HG03025 (cell line): ENCODE measurements around the gene GPATCH2L.

ENCODE experiments used
- ATAC-seq: cut with Tn5 transposase; IDR thresholded peaks from one replicate; pipeline ENCODE4 v1.9.1; 2021; ENCODE audit warnings: mild to moderate bottlenecking, moderate library complexity; ENCODE audit not compliant: unreplicated experiment, low FRiP score

GPATCH2L gene

GRCh38 chr14:76195003-76195402 is 43.3 kb downstream of the GPATCH2L start:
- ATAC-seq: no peak

DNA sequence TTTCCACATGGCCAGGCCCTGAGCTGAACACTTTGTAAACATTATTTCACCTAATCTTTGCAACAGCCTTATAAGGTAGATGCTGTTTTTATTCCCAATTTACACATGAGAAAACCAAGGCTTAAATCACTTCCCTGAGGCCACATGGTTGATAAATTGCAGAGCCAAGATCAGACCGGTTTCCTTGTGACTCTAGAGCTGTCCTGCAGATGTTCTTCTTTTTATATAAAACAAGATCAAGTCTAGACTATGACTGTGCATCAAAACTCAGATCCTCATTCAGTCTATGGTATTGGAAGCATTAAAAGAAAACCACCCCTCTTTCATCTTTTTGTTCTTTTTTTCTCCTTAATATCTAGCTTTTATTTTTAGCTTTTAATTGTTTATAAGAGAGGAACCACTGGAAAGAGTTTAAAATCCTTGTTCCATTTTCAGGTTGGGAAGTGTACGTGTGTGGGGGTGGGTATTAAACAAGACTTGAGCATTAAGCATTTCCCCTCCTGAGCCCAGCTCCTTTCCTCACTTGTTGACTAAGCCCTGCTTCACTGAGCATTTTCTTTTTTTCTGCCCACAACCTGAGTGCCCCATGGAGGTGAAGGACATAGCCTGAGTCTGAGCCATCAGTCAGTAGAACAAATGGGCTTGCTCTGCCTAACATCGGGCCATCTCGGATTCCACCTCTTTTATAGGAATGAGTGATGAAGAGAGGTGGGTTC is 45.4 kb downstream of the GPATCH2L start:
- no peak for ATAC-seq

DNA sequence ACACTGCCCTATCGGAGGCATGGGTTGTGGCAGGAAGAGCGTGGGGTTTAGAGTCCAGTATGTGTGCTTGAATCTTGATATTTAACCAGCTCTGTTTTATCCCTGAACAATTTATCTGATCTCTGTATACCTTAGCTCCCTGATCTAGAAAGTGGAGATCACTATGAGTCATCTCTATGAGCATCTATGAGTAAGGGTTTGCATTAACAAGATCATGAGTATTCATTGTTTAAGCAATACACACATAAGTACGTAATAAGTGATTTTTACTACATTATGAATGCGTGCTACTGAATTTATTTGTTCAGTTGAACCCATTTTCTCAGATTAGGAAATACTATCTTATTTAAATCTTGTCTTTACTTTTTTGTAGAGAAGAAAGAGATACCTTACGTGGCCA is 49.4 kb downstream of the GPATCH2L start:
- no peak for ATAC-seq

DNA sequence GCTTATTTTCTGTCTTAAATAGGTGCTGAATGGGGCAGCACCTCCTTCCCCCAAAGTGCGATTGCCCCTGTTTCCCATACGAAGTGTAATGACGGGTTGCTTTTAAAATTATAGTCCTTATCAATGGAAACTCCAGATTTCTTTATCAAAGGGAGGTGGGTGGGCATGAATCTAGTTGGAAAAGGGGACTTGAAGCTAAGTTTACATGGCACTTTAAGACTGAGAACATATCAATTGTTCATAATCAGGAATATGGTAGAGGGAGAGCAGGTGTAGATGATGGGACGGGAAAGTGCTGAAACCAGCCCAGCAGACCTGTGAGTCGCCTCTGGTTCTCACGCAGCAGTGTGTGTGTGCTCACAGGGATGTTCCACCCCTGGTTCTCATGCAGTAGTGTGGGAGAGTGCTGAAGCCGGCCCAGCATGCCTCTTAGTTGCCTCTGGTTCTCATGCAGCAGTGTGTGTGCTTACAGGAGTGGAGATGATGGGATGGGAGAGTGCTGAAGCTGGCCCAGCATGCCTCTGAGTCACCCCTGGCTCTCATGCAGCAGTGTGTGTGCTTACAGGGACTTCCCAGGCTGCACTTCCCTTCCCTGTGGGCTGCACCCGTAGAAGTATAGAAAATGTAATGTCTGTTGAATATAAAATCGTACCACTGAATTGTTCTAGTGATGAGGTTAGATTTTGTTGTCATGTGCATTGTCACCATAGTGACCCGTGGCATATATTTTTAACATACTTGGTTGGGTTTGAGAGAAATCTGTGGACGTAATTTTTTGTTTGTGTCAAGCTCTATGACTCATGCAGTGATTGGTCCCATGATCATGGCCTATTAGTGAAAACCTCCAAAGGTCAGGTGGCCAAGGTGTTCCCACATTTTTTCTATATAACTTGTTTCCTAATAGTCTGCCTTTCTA is 51.6 kb downstream of the GPATCH2L start:
- ATAC-seq: no peak

DNA sequence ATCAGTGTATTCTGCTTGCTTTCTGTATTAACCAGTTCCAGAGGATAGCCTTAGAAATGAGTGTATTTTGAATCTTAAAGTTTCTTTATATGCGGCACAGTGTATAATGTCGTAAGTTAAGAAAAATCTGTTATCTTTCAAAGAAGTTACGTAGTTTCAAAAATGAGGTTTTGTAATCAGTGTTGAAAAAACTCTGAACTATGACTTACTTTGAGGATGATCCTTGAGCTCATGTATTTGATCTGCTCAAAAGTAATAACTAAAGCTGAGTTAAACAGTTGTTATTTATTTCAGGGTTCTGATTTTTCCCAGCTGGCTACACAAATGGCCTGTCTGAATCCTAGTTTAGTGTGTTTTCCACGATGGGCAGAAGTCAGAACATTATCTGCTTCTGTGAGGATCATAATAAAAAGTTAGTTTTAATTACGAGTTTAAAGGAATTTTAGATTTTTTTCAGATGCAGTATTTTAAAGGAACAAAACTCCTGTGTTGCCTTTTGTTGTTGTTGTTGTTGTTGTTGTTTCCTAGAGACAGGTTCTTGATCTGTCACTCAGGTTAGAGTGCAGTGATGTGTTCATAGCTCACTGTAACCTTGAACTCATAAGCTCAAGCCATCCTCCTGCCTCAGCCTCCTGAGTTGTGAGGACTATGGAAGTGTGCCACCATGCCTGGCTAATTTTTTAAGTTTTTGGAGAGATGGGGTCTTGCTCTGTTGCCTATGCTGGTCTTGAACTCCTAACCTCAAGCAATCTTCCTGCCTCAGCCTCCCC is 52.9 kb downstream of the GPATCH2L start:
- no peak for ATAC-seq

GRCh38 chr14:76205708-76206107 is 54.0 kb downstream of the GPATCH2L start:
- no peak for ATAC-seq

GRCh38 chr14:76208340-76208739 is 56.6 kb downstream of the GPATCH2L start:
- no peak for ATAC-seq

DNA sequence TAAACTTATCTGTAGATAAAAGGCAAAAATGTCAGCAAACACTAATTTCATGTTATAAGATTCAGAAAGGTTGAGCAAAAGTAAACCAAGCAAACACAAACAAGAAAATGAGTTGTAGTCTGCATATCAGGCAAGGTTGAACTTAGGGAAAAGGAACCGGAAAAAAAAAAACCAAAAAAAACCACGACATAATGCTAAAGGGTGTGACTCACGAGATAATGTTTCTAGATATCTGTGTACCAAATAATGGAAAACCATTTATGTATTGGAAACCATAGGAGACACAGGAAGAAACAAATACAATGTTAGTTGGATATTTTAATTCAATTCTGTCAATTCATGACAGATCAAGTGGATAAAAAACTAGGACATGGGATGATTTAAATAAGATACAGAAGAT is 60.5 kb downstream of the GPATCH2L start:
- no peak for ATAC-seq

- ATAC-seq: no peak
Measured at GRCh38 chr14:76217179-76217578, 65.5 kb downstream of the GPATCH2L start.

DNA sequence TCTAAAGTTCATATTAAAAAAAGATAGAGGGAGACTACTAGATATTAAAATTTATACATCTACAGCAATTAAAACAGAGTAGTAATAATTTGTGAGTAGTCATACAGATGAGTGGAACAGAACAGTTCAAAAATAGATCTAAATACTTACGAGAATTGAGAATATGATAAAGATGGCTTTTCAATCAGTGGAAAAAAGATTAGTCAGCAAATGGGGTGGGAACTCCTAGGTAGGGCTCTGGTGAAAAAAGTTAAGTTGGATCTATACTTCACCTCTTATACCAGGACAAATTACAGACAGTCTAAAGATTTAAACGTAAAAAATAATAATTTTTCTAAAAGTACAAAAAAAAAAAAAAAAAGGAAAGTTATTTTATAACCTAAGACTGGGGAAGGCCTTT is 66.9 kb downstream of the GPATCH2L start:
- no peak for ATAC-seq

DNA sequence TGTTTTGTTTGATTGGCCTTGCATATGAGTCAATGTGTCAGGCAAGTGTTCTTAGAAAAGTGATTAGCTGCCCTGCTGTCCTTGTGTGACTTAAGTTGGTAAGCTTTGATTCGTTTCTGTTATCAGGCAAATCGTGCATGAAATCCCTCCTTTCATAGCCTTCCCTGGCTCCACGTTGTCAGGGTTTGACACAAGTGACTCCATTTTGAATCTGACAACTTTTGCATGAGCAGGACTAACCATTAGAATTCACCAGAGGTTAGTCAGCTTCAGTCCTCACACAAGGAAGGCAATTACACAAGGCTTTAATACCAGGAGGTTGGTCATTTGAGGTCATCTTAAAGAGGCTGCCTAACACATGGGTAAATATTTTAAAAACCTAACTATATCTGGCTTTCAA is 68.2 kb downstream of the GPATCH2L start:
- no peak for ATAC-seq

DNA sequence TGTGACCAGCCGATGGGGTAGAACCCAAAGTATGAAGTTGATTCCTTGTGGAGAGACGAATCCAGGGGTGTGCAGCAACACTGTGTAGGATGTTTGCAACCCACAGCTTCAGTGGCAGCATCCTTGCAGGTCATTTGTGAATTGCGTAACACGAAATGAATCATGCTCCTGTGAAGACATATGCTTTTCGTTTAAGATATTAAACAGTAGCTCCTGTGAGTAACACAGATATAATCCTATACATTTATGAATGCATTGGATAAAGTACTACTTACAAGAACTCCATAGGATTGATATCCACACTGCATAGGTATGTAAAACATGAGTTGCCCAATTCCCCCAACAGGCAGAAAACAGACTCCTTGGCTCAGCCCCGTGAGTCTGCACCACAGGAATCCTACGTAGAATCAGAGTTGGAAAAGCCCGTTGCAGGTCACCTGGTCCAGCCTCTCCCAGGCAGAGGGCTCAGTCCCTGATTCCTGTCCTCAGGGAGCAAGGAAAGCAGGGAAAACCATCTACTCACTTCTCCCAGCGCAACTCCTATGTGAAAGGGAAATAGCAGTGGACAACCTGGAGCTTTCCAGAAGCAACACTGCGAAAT is 75.8 kb downstream of the GPATCH2L start:
- no peak for ATAC-seq

- no peak for ATAC-seq
Measured at GRCh38 chr14:76228138-76228537, 76.4 kb downstream of the GPATCH2L start.

GRCh38 chr14:76232800-76233199 is 81.1 kb downstream of the GPATCH2L start:
- ATAC-seq: no peak

DNA sequence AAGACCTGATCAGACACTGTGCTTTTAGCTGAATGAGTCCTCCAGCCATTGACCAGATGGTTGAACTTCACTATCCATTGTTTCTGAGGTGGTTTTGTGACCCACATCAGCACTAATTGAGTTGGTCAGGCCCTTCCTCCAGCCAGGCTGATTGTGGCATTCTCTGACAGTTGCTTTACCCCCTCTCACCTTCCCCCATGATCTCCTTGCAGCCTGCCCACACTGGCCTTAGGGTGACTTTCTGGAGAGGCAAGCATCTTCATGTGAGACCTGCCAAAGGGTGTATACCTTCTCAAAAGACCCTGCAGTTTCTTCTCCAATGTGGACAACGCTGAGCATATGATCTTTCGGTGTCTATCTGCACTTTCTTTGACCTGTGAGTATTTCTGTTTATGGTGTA is 83.9 kb downstream of the GPATCH2L start:
- no peak for ATAC-seq

DNA sequence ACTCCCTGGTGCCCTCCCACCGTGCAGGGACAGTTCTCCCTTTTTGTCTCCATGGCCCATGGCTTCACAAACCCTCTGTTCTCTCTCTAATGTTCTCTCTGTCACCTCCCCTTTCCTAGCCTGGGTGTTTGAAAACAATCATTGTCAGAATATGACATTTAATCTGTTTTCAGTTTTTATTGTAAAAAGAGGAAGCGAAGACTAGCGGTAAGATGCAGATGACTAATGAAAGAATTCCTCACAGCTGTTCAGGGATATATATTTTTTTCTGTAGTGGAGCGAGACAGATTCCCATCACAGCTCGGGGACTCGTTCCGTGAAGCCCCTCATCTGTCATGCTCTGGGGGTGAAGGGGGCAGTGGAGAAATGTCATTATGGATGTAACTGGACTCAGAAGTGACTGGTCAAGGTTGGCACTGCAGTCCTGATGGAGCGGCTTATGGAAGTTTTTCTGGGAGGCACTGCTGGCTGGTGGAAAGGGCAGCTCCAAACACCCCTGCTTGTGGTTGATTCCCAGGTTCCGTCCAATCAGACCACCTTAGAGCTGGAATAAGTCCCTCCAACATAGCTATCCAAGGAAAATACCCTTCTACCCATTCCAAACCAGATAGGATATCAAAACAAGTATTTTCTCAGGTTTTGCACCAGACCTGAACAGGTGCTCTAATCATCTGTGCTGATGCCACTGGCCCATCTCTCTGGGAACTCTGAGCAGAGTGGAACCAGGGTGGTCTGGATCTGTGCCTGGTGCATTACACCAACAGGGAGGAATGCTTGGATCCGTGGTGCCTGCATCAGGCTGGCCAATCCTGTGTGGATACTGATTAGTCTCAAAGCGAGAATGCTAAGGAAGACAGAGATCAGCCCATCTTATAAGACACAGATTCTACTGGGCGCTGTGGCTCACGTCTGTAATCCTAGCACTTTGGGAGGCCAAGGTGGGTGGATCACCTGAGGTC is 84.7 kb downstream of the GPATCH2L start:
- ATAC-seq: peak; percentile 61

- no peak for ATAC-seq
Measured at GRCh38 chr14:76237349-76237990, 85.7 kb downstream of the GPATCH2L start.

- ATAC-seq: no peak
Measured at GRCh38 chr14:76245097-76245496, 93.4 kb downstream of the GPATCH2L start.

GRCh38 chr14:76250302-76250701 is 98.6 kb downstream of the GPATCH2L start:
- ATAC-seq: no peak
